Measurements from ENCODE around the gene BTNL3. TPM values are rescaled to one million over a fixed set of nuclear protein-coding genes. Genes with fewer than 3 reads are reported as not detected.

Gene BTNL3
- total and polyA plus RNA-seq, 10 of the 15 experiments (the other 5 are each of a cell fraction or from before 2014, with no cell fraction given), result 0.39 TPM; not detected in 9

DNA sequence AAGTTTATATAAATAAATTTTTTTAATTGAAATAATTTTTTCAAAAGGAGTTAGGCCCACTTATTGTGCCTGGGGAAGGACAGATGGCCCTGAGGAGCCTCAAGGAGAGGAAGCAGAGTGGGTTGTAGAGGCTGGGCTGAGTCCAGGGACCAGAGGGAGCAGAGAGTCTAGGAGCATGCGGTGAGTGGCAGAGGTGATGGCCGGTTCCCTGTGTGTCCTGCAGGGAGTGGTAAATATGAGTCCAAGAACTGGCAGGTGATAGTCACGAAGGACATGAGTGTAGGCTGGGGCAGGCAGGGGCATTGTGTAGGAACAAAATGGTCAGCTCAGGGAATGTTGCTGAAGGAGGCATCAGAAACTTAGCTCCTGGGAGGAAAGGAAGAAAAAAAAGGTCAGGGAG is 43.1 kb downstream of the BTNL3 start:
- no peaks in the 10 kb centered on the region for H3K79me2 ChIP-seq (ENCODE audit: control insufficient read depth, insufficient read depth, low read length)
- no TSS peak for BruUV-seq (replicated peaks)
- in situ Hi-C loops (cut with MboI), result no loop called here
- POLR2A ChIA-PET, result no interaction called here
- no peak overlapping the region for H3K27ac ChIP-seq (ENCODE audit: control insufficient read depth, insufficient read depth)
- WGBS (ENCODE audit: insufficient coverage, insufficient replicate concordance, low lambda C conversion rate, missing lambda C conversion rate), result 67% methylated on average over 3 of the region's 3 CpGs
- H3K4me2 ChIP-seq (ENCODE audit: control insufficient read depth, insufficient read depth), result no peak overlapping the region
- CTCF ChIA-PET, result no interaction called here
- TF ChIP-seq HDGF (IDR thresholded peaks at IDR 0.05) (no peak), YBX1 (IDR thresholded peaks at IDR 0.05) (no peak), NBN (IDR thresholded peaks at IDR 0.05) (no peak), IKZF1 (conservative IDR thresholded peaks at IDR 0.05) (no peak)
- H3K4me3 ChIP-seq, result no peak overlapping the region
- DNase-seq (ENCODE audit: low read depth, low spot score) (no peak), ATAC-seq (no peak), FAIRE-seq (no peak)
- H4K20me1 ChIP-seq (ENCODE audit: control insufficient read depth, insufficient read depth), result no peaks in the 10 kb centered on the region
- H3K4me1 ChIP-seq (ENCODE audit: control insufficient read depth, insufficient read depth, low read length), result no peaks in the 10 kb centered on the region
- H3K36me3 ChIP-seq (ENCODE audit: control insufficient read depth in 2 of 2, insufficient read depth in 2 of 2, low read length in 1 of 2), result no peaks in the 10 kb centered on the region
- intact Hi-C loops (cut with micrococcal nuclease; ENCODE audit: unreplicated experiment), result no loop called here
- H3K27me3 ChIP-seq (replicated peaks in 1 of 2; ENCODE audit: control insufficient read depth in 2 of 2, insufficient read depth in 2 of 2, low read length in 1 of 2), result no peaks in the 10 kb centered on the region; a peak in 1 of 4 replicates
- SMC1A ChIA-PET (ENCODE audit: uncharacterized antibody, unreplicated experiment), result no interaction called here
- no peak overlapping the region for H3K9ac ChIP-seq (ENCODE audit: control insufficient read depth, insufficient read depth, low read length)
- RAD21 ChIA-PET (ENCODE audit: unreplicated experiment), result no interaction called here
- no peaks in the 10 kb centered on the region; the same call in 2 of the 3 replicates for H3K9me3 ChIP-seq (replicated peaks; ENCODE audit: control insufficient read depth, insufficient read depth, low read length)
- H2AFZ ChIP-seq (ENCODE audit: control insufficient read depth, low read depth, low read length), result no peak overlapping the region

DNA sequence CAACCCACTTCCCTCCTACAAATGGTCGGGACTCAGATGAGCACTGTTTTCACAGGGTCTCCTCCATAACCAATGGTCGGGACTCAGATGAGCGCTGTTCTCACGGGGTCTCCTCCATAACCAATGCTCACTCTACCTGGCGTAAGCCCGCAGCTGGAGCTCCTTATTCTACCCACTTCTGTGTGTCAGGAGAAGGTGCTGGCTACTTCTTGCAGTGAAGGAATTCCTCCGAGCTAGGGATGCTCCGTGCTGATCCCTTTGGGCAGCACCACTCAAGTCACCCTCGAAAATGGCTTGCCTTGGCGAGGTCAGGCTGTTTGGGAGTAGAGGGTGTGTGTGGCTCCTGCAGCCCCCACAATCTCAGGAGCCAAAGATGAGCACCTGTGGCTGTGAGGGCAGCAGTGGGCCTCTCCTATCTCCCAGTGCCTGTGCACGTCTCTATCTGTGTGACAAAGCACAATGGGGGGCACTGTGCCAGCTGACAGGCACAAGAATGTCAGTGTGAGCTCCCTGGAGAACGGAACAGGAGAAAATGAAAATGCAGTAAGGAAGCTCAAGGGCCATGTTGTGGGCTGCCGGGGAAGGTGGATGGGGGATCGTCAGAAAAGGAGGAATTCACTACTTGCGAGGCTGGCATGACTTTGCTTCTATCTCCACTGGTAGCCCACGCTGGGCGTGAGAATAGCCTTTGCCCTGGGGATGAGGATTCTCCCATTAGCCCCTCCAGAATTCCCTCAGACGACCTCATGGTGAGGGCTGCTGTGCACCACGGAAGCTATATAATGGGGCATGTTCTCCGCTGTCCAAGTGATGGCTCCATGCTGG is 47.6 kb downstream of the BTNL3 start:
- ChIA-PET POLR2A (no interaction called here), SMC1A (ENCODE audit: uncharacterized antibody, unreplicated experiment) (interaction anchor here (1.6 kb wide), 1 partner anchor 8 kb away, joined by 3 read pairs; no protein-coding TSS in a partner anchor), CTCF (no interaction called here), RAD21 (ENCODE audit: unreplicated experiment) (no interaction called here)
- intact Hi-C loops (cut with micrococcal nuclease; ENCODE audit: unreplicated experiment) (no loop called here), in situ Hi-C loops (cut with MboI) (no loop called here)
- Histone ChIP-seq H3K9me3 (replicated peaks; ENCODE audit: control insufficient read depth, insufficient read depth, low read length) (no peaks in the 10 kb centered on the region; the same call in 2 of the 3 replicates), H2AFZ (ENCODE audit: control insufficient read depth, low read depth, low read length) (no peak overlapping the region), H3K4me2 (ENCODE audit: control insufficient read depth, insufficient read depth) (no peak overlapping the region), H3K4me1 (ENCODE audit: control insufficient read depth, insufficient read depth, low read length) (no peaks in the 10 kb centered on the region), H3K9ac (ENCODE audit: control insufficient read depth, insufficient read depth, low read length) (no peak overlapping the region), H3K27ac (ENCODE audit: control insufficient read depth, insufficient read depth) (no peak overlapping the region), H4K20me1 (ENCODE audit: control insufficient read depth, insufficient read depth) (no peaks in the 10 kb centered on the region), H3K4me3 (no peak overlapping the region), H3K27me3 (replicated peaks in 1 of 2; ENCODE audit: control insufficient read depth in 2 of 2, insufficient read depth in 2 of 2, low read length in 1 of 2) (no peaks in the 10 kb centered on the region; a peak in 1 of 4 replicates), H3K36me3 (ENCODE audit: control insufficient read depth in 2 of 2, insufficient read depth in 2 of 2, low read length in 1 of 2) (no peaks in the 10 kb centered on the region), H3K79me2 (ENCODE audit: control insufficient read depth, insufficient read depth, low read length) (no peaks in the 10 kb centered on the region)
- BruUV-seq (replicated peaks), result no TSS peak
- WGBS (ENCODE audit: insufficient coverage, insufficient replicate concordance, low lambda C conversion rate, missing lambda C conversion rate), result 53% methylated on average over 20 of the region's 20 CpGs
- no peak for DNase-seq (ENCODE audit: low read depth, low spot score)
- FAIRE-seq, result no peak
- no peak for TF ChIP-seq POLR2AphosphoS2 (IDR thresholded peaks at IDR 0.05; ENCODE audit: low read depth, low read length)
- no peak for ATAC-seq
